T-helper 2 cell treated with Interferon-gamma antibody and Interleukin-4, amounts not matched to agents 5 μg/mL and 100 μg/mL, for 36 hours (primary cell): Measurements from ENCODE around the gene RNF41.
A peak's percentile ranks its signal among the peaks of the same experiment; 100 is the strongest.
"Not testable (repeated sequence)": the region's sequence is repeated elsewhere in the genome, so short reads cannot be mapped to it uniquely, and the experiment has no call there.

Experiments used
- DNase-seq: peaks from one replicate; pipeline ENCODE4 v3.0.0; 2021; ENCODE audit warnings: low spot score
- H3K27ac Mint-ChIP-seq: one replicate; pipeline ENCODE4 v1.8.0; 2021; ENCODE audit warnings: mild to moderate bottlenecking, mixed read lengths
- H3K27me3 Mint-ChIP-seq: one replicate; pipeline ENCODE4 v1.8.0; 2021; ENCODE audit warnings: low read depth, mixed read lengths
- H3K36me3 Mint-ChIP-seq: one replicate; pipeline ENCODE4 v1.8.0; 2021; ENCODE audit warnings: low read depth, mixed read lengths
- H3K4me1 Mint-ChIP-seq: one replicate; pipeline ENCODE4 v1.8.0; 2021; ENCODE audit warnings: low read depth, mixed read lengths
- H3K4me3 Mint-ChIP-seq: one replicate; pipeline ENCODE4 v1.8.0; 2022; ENCODE audit warnings: mild to moderate bottlenecking, moderate library complexity, mixed read lengths
- H3K9me3 Mint-ChIP-seq: one replicate; pipeline ENCODE4 v1.8.0; 2021; ENCODE audit warnings: mixed read lengths

RNF41 gene

DNA sequence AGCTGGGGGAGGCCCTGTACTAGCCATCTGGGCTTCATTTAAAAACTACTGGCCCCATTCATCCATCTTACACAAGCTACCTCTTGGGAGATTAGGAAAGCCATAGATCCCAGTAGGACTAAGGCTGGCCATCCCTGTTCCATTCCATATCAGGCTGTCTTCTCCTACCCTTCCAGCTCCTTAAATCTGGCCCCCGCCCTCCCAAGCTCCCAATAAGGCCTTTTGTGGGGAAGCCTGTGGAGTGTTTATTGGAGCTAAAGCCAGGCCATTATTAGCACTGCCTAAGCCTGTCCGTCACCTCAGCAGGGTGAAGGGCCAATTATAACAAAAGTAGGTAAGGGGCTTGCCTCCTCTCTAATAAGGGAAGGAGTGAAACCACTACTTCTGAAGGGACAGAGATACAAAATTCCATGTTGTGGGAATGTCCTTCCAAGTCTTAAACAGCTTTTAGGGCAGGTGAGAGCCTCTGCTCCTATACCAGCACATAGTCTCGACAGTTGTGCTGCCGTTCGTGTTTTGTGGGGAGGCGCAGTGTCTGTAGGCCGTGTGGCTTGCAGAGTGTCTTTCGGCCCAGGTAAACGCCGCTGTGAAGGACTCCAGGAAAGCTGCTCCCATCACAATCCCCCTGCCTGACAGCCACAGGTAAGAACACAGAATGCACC, 59.9 kb downstream of the RNF41 start:
- peak overlapping the region; percentile 98 for H3K27ac Mint-ChIP-seq
- DNase-seq, result no peak
- H3K4me1 Mint-ChIP-seq, result peaks cover 25% of the 10 kb centered on the region
- no peaks in the 10 kb centered on the region for H3K27me3 Mint-ChIP-seq
- H3K36me3 Mint-ChIP-seq, result peaks cover 74% of the 10 kb centered on the region
- peak overlapping the region; percentile 94 for H3K4me3 Mint-ChIP-seq
- H3K9me3 Mint-ChIP-seq, result no peaks in the 10 kb centered on the region

DNA sequence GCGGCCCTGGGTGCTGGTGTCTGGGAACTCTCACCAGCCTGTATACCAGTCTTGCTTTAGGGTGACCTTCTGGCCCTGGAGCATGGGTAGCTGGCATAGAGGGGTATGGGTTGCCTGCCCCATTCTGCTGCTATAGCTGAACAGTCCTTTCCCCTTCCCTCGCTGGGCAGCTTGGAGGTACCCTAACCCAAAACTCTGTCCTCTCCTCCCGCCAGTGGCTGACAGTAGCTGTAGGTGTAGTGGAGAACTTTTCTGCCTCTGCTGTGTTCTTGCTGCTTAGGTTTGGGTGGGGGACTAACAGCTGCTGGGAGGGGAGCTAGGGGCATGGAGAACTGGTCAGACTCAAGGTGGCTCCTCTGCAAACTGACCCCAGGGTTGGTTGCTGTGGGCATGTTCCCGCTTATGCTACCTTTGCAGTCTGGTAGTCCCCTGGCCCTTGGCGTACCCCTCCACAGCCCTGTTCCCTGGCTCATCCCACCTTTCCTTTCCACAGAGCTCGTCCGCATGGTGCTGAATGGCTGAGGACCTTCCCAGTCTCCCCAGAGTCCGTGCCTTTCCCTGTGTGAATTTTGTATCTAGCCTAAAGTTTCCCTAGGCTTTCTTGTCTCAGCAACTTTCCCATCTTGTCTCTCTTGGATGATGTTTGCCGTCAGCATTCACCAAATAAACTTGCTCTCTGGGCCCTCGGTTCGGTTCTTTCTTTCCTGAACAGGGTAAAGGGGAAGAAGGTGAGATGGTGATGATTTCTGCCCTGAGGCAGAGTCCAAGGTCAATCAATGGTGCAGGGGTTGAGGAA, 60.6 kb downstream of the RNF41 start:
- H3K27me3 Mint-ChIP-seq, result no peaks in the 10 kb centered on the region
- H3K4me1 Mint-ChIP-seq, result peaks cover 25% of the 10 kb centered on the region
- H3K4me3 Mint-ChIP-seq, result peak overlapping the region; percentile 94
- H3K27ac Mint-ChIP-seq, result peak overlapping the region; percentile 98
- DNase-seq, result no peak
- H3K9me3 Mint-ChIP-seq, result no peaks in the 10 kb centered on the region
- H3K36me3 Mint-ChIP-seq, result peaks cover 74% of the 10 kb centered on the region

DNA sequence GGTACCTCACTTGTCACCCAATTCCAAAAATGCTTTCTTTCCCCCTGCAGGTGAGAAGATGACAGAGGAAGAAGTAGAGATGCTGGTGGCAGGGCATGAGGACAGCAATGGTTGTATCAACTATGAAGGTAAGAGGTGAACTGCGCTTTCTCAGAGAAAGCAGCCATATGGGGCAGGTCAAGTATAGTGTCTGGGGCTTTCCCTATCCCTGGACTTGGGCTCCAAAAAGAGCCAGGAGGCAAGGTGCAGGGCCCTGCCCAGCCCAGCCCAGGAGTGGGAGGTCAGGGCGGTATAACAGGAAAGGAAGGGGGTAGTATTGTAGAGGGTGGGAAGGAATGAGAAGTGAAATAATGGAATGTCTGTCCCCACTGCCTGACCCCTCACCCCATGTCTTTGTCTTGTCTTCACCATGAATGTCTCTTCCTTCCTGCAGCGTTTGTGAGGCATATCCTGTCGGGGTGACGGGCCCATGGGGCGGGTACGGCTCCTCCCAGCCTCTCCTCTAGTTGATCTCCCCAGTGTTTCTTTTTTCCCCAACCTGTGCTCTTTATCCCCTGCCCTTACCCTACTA, 61.4 kb downstream of the RNF41 start:
- H3K27ac Mint-ChIP-seq, result peak overlapping the region; percentile 98
- peaks cover 27% of the 10 kb centered on the region for H3K4me1 Mint-ChIP-seq
- DNase-seq, result peak; percentile 57
- H3K9me3 Mint-ChIP-seq, result no peaks in the 10 kb centered on the region
- H3K36me3 Mint-ChIP-seq, result peaks cover 74% of the 10 kb centered on the region
- H3K4me3 Mint-ChIP-seq, result peak overlapping the region; percentile 94
- no peaks in the 10 kb centered on the region for H3K27me3 Mint-ChIP-seq

DNA sequence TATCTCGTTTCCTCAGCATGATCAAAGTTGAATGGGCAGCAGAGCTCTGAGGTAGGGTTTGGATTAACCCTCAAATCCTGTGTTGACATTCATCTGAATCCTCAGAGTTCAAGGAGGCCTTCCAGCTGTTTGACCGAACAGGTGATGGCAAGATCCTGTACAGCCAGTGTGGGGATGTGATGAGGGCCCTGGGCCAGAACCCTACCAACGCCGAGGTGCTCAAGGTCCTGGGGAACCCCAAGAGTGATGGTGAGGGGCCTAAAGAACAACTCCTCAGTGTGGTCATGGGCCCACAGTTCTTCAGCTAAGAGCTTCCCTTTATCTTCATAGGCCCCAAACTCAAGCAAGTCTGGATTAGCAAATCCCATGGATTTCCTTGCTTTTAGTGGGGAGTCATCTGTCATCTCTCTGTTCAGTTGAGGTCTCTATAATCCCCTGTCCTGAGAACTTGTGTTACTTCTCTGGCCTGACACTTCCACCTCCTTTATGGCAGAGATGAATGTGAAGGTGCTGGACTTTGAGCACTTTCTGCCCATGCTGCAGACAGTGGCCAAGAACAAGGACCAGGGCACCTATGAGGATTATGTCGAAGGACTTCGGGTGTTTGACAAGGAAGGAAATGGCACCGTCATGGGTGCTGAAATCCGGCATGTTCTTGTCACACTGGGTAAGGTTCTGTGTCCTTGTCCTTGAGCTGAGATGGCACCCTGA, 62.1 kb downstream of the RNF41 start:
- H3K27ac Mint-ChIP-seq, result peak overlapping the region; percentile 98
- H3K4me3 Mint-ChIP-seq, result peak overlapping the region; percentile 94

DNA sequence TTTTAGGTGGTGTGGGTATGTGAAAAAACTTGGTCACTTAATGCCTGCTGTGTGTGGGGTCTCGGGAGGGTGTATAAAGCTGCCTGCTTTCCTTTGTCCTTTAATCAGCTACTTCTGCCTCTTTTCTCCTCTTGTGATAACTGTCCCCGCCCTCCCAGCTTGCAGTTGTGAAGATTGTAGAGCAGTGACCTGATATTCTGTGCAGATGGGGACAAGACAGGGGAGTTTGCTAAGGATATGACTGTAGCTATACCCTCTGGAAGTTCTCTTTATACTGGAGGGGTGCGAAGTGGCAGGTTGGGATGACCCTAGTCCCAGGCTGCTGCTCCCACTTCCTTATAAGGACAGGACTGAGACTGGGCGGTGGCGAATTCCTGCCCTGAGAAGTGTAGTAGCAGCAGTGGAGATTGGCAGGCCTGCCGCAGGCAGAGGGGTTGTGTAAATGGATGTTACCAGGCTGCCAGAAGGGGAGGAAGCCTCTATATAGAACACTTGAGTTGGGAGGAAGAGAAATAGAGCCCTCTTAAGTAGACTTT, 62.7 kb downstream of the RNF41 start:
- peaks cover 69% of the 10 kb centered on the region for H3K36me3 Mint-ChIP-seq

More for the DNA sequence above, 62.1 kb downstream of the RNF41 start:
- Mint-ChIP-seq H3K36me3 (peaks cover 74% of the 10 kb centered on the region), H3K27me3 (no peaks in the 10 kb centered on the region), H3K4me1 (peaks cover 28% of the 10 kb centered on the region), H3K9me3 (no peaks in the 10 kb centered on the region)
- no peak for DNase-seq

DNA sequence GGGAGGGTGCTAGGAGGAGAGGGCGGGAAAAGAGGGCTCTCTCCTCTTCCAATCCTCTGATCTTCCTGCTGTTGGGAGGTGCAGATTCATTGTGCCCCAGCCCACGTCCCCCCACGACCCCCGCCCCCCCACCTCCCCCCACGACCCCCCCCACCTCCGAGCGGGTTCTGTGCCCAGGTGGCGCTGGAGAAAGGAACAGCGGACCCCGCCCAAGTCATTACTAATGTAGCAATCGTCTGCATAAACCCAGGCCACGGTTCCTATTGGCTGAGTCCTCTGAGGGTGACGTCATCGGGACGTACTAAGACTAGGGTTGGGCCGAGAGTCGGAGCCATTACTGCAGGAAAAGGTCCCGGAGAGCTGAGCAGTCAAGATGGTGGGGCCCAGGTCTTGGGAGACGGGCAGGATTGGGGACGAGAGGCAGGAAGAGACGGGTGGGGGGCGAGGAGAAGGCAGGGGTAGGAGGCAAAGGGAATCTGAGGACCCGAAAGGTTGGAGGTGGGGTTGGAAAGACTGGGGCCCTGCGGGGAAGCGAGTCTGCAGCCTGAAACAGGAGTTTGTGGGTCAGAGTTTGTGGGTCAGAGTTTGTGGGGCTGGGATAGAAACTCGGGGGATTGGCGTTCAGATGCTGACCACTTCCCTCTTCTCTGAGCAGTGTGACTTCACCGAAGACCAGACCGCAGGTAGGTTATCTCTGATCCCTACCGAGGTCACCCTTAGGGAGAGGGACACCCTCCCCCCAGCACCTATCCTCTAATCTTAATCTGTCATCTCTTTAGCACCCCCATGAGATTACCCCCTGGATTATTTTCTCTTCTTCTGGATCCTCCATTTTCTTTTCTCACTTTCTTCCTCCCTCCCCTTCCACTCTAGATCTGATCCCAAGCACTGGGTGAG, 63.4 kb downstream of the RNF41 start, which contains the start of gene MYL6:
Gene MYL6, plus strand, starts transcription at position 331 of the 897 bp plus-strand sequence. Its CDS starts 43 bp downstream, at position 374.
- H3K9me3 Mint-ChIP-seq, result no peaks in the 10 kb centered on the region
- H3K27me3 Mint-ChIP-seq, result no peaks in the 10 kb centered on the region
- peak; percentile 92 for DNase-seq
- peak within 1 kb of the TSS; percentile 98 for H3K27ac Mint-ChIP-seq
- peaks cover 37% of the 10 kb centered on the region for H3K4me1 Mint-ChIP-seq
- H3K4me3 Mint-ChIP-seq, result peak within 1 kb of the TSS; percentile 94
- H3K36me3 Mint-ChIP-seq, result peaks cover 61% of the 10 kb centered on the region

More for the DNA sequence above, 62.7 kb downstream of the RNF41 start:
- H3K4me3 Mint-ChIP-seq, result peak overlapping the region; percentile 94
- H3K27ac Mint-ChIP-seq, result peak overlapping the region; percentile 98
- H3K9me3 Mint-ChIP-seq, result no peaks in the 10 kb centered on the region
- H3K27me3 Mint-ChIP-seq, result no peaks in the 10 kb centered on the region
- peaks cover 30% of the 10 kb centered on the region for H3K4me1 Mint-ChIP-seq
- DNase-seq, result no peak

DNA sequence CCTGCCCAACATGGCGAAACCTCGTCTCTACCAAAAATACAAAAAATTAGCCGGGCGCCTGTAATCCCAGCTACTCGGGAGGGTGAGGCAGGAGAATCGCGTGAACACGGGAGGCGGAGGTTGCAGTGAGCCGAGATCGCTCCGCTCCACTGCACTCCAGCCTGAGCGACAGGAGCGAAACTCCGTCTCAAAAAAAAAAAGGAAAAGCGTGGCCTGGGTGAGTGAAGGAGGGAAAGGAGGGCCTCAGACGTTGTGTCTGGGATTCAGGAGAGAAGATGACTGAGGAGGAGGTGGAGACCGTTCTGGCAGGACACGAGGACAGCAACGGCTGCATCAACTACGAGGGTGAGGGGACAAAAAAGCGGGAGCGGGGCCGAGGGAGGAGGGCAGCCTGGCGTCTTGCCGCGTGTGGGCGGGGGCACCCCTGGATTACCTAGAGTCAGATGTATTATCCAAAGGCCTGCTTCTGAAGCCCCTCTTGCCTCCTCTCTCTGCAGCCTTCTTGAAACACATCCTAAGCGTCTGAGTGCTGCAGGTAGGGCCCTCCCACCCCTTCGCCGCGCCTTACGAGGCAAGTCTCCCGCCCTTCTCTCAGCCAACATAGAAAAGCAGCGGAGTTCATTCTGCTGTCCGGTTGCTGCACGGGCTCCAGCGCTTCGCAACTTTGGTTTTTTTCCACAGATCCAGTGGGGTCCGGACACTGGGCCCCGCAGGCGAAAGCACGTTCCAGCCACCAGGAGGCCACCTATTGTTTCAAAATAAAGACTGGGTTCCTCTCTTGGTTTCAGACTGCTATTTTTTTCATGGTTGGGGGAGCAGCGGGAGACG, 64.3 kb downstream of the RNF41 start:
- Mint-ChIP-seq H3K27me3 (no peaks in the 10 kb centered on the region), H3K27ac (peak overlapping the region; percentile 98), H3K9me3 (no peaks in the 10 kb centered on the region), H3K4me1 (peaks cover 39% of the 10 kb centered on the region), H3K4me3 (peak overlapping the region; percentile 94), H3K36me3 (peaks cover 56% of the 10 kb centered on the region)
- peak; percentile 48 for DNase-seq

DNA sequence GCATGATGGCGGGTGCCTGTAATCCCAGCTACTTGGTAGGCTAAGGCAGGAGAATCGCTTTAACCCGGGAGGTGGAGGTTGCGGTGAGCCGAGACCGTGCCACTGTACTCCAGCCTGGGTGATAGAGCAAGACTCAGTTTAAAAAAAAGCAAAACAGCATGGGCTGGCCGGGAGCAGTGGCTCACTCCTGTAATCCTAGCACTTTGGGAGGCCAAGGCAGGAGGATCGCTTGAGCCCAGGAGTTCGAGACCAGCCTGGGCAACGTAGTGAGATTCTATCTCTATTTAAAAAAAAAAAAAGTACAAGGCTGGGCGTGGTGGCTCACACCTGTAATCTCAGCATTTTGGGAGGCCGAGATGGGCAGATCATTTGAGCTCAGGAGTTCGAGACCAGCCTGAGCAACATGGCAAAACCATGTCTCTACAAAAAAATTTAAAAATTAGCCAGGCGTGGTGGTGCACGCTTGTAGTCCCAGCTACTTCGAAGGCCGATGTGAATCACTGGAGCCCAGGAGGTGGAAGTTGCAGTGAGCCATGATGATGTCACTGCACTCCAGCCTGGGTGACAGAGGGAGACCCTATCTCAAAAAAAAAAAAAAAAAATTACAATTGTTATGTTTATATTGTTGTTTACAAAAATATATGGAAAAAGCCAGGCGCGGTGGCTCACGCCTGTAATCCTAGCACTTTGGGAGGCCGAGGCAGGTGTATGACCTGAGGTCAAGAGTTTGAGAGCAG, 65.1 kb downstream of the RNF41 start:
- not testable (repeated sequence) for H3K27me3 Mint-ChIP-seq, DNase-seq, H3K9me3 Mint-ChIP-seq
- H3K4me1 Mint-ChIP-seq, result peaks cover 41% of the 10 kb centered on the region
- peak overlapping the region; percentile 98 for H3K27ac Mint-ChIP-seq
- H3K4me3 Mint-ChIP-seq, result peak overlapping the region; percentile 94
- H3K36me3 Mint-ChIP-seq, result peaks cover 48% of the 10 kb centered on the region

DNA sequence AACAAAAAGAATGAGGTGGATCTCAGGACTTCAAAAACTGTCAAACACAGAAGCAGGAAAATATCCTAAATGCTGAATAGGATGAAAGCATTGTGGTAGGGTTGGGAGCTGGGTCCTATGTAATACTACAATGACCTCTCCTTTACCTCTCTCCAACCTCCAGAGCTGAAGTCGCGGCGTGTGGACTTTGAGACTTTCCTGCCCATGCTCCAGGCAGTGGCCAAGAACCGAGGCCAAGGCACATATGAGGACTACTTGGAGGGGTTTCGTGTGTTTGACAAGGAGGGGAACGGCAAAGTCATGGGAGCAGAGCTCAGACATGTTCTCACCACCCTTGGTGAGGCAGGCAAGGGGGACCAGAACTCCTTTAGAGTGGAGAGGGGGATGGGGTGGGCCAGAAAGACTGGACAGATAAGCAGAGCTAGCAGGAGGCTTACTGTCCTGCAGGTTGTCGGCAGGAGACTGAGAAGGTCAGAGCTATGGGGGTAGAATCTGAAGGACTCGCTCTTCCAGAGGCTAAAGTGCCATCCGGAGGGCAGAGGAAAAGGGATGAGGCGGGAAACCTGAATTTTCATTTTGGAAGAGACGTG, 66.4 kb downstream of the RNF41 start:
- DNase-seq, result no peak
- no peaks in the 10 kb centered on the region for H3K9me3 Mint-ChIP-seq
- peak overlapping the region; percentile 28 for H3K4me3 Mint-ChIP-seq
- peaks cover 40% of the 10 kb centered on the region for H3K4me1 Mint-ChIP-seq
- H3K36me3 Mint-ChIP-seq, result peaks cover 36% of the 10 kb centered on the region
- no peaks in the 10 kb centered on the region for H3K27me3 Mint-ChIP-seq
- H3K27ac Mint-ChIP-seq, result peak overlapping the region; percentile 13

DNA sequence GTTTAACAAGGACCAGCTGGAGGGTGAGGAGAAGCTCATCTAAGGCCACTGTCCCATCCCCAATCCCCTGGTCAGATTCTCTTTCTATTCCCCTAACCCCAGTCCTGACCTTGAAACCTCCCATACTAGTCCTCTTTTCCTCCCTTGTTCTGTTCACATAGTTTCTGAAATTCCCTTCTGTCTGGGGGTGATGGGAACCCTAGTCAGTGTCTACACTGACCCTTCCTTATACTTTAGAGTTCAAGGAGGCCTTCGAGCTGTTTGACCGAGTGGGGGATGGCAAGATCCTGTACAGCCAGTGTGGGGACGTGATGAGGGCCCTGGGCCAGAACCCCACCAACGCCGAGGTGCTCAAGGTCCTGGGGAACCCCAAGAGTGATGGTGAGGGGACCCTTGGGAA, 66.9 kb downstream of the RNF41 start:
- no peak overlapping the region for H3K27ac Mint-ChIP-seq
- no peaks in the 10 kb centered on the region for H3K9me3 Mint-ChIP-seq
- H3K4me1 Mint-ChIP-seq, result peaks cover 37% of the 10 kb centered on the region
- no peak overlapping the region for H3K4me3 Mint-ChIP-seq
- peaks cover 31% of the 10 kb centered on the region for H3K36me3 Mint-ChIP-seq
- no peak for DNase-seq
- H3K27me3 Mint-ChIP-seq, result no peaks in the 10 kb centered on the region

DNA sequence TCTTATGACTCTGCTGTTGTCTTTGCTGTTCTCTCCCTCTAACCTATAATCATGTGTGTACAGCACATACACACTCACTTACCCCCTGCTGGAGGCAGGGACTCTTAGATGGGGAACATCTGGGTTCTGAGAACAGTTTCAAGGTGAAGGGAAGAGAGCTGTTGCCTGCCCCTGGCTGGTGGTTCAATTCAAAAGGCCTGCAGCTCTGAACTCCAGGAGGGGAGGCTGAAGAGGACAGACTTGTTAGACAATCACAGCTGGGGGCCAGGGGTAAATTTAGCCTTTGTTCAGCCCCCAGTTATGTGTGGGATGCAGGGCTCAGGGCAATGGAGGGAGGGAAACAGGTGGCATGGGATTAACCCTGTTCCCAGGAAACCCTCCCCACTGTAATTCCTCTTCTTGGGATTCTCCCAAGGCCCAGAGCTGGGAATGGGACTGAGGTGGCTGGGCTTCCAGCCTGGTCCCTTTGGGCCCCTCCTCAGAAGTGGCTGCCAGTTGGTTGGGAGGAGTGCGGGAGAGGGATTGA, 67.4 kb downstream of the RNF41 start:
- no peak for DNase-seq
- Mint-ChIP-seq H3K27me3 (no peaks in the 10 kb centered on the region), H3K4me1 (peaks cover 36% of the 10 kb centered on the region), H3K36me3 (peaks cover 29% of the 10 kb centered on the region), H3K27ac (no peak overlapping the region), H3K4me3 (peak overlapping the region; percentile 94), H3K9me3 (no peaks in the 10 kb centered on the region)
